ENCODE measurements around the gene TXLNA.

DNA sequence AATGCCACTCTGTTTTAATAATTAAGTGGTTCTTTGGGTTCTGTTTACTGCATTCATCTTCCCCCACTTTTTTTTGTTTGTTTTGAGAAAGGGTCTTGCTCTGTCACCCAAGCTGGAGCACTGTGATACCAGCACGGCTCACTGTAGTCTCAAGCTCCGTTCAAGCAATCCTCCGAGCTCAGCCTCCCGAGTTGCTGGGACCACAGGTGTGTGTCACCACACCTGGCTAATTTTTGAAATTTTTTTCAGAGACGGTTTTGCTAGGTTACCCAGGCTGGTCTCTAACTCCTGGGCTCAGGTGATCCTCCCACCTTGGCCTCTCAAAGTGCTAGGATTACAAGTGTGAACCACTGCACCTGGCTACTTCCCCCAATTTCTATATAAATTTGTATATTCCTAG lies 42.4 kb upstream of the TXLNA start:
- TF ChIP-seq EZH2 (IDR thresholded peaks at IDR 0.05), result no peak
- TF ChIP-seq, protein P1, sequence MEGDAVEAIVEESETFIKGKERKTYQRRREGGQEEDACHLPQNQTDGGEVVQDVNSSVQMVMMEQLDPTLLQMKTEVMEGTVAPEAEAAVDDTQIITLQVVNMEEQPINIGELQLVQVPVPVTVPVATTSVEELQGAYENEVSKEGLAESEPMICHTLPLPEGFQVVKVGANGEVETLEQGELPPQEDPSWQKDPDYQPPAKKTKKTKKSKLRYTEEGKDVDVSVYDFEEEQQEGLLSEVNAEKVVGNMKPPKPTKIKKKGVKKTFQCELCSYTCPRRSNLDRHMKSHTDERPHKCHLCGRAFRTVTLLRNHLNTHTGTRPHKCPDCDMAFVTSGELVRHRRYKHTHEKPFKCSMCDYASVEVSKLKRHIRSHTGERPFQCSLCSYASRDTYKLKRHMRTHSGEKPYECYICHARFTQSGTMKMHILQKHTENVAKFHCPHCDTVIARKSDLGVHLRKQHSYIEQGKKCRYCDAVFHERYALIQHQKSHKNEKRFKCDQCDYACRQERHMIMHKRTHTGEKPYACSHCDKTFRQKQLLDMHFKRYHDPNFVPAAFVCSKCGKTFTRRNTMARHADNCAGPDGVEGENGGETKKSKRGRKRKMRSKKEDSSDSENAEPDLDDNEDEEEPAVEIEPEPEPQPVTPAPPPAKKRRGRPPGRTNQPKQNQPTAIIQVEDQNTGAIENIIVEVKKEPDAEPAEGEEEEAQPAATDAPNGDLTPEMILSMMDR (IDR thresholded peaks at IDR 0.05), result no peak
- TF ChIP-seq EZH2phosphoT487 (IDR thresholded peaks at IDR 0.05), result no peak
